ENCODE results near the gene ARAP1. TPM values are rescaled to one million over a fixed set of nuclear protein-coding genes. Genes with fewer than 3 reads are reported as not detected.
A peak's percentile ranks its signal among the peaks of the same experiment; 100 is the strongest.
"Not testable (repeated sequence)": the region's sequence is repeated elsewhere in the genome, so short reads cannot be mapped to it uniquely, and the experiment has no call there.

ARAP1 gene
- total RNA-seq: 100 to 1,000 TPM; 129 to 134 TPM

DNA sequence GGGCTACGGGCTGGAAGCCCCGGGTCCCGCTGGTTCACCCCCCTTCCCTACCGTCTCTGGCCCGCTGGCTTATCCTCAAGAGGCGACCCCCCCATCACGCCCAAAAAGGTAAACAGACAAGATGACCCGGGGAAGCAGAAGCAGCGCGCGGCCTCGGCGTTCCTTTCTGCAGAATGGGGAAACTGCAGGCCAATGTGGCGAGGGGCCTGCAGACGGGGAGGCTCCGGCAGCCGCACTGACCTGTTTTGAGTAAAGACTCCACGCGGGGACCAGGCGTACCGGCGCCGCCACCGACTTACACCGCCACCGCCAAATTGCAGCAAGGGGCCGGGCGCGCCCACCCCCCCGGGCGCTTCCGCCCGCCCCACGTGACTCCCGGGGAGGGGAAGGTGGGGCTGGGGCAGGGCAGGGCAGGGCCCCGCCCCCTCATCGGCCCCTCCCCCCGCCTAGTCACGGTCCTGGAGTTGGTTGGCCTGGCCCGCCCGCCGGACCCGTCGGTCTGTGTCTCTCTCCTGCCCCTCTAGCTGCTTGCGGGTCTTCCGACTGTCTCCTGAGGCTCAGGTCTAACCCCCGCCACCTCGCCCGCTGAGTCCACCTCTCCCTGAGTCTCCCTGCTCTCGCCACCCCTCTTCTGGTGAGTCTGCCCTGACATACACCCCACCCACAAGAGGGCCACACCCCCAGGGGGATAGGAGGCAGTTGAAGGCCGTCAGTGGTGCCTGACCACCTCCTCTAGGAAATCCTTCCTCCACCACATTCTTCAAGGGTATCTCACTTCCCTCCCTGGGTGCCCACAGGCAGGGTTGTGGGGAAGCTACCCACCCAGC, at the start of gene ARAP1:
ARAP1 (minus strand) TSS at position 321 of the 827 bp plus-strand sequence. CDS start 25,280 bp downstream, outside the sequence.
- peak; percentile 87 for ATAC-seq (ENCODE audit: low read depth)
- no peaks in the 10 kb centered on the region for H3K9me3 Mint-ChIP-seq
- peaks cover 29% of the 10 kb centered on the region for H3K4me1 Mint-ChIP-seq

DNA sequence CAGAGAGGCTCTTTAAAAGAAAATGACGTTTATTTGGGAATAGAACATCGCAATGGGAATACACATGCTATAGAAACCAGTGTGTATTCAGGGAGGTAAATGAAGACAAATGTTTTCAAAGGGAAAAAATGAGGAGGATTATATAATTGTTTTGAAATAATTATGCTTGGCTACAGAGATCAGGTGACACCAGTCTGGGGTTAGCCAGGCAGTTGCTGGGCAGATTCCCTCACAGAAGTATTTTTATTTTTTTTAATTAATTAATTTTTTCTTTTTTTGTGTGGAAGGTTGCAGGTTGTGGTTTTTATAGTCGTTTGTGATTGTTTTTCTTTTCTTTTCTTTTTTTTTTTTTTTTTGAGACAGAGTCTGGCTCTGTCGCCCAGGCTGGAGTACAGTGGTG, 47.2 kb upstream of the ARAP1 start:
- Mint-ChIP-seq H3K27ac (no peak overlapping the region), H3K4me3 (no peak overlapping the region), H3K4me1 (peaks cover 2% of the 10 kb centered on the region), H3K9me3 (no peaks in the 10 kb centered on the region), H3K27me3 (no peaks in the 10 kb centered on the region), H3K36me3 (peaks cover 1% of the 10 kb centered on the region)
- POLR2A ChIA-PET: interaction anchor here (0.7 to 1.0 kb wide), 2 partner anchors 15 to 74 kb away, joined by 3 to 4 read pairs; partner anchors contain the start of gene ATG16L2
- ATAC-seq (ENCODE audit: low read depth): no peak
- no peak for DNase-seq

More for the DNA sequence above, at the start of gene ARAP1:
- Mint-ChIP-seq H3K27ac (peak within 1 kb of the TSS; percentile 95), H3K27me3 (no peaks in the 10 kb centered on the region), H3K4me3 (peak within 1 kb of the TSS; percentile 99), H3K36me3 (peaks cover 2% of the 10 kb centered on the region)
- peak; percentile 81 for DNase-seq
- POLR2A ChIA-PET: interaction anchor here (1.1 kb wide), 1 partner anchor 30 kb away, joined by 3 read pairs; no protein-coding TSS in a partner anchor

DNA sequence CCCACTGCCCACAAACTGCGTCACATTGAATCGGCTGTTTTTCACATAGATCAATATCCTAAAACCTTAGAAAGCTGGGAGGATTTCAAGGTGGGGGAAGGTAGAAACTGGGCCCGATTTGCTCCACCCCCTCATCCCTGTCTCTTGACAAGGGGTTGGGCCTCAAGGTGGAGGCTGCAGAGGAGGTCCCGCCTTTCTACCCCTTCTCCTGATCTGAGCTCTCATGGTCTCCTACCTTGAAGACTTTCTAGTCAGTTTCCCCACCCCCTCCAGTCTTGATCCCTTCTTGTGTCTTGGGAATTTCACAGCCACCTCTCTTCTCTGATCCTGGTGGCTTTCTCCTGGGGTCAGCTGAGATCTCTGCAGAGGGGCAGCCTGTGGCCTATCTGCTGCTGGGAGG, 46.2 kb upstream of the ARAP1 start:
- no peak overlapping the region for H3K4me3 Mint-ChIP-seq
- H3K27me3 Mint-ChIP-seq: no peaks in the 10 kb centered on the region
- H3K27ac Mint-ChIP-seq: no peak overlapping the region
- POLR2A ChIA-PET: interaction anchor here (0.6 to 1.2 kb wide), 4 partner anchors 15 to 1194 kb away, joined by 3 to 5 read pairs (median 4); partner anchors contain the start of gene ATG16L2
- no peak for ATAC-seq (ENCODE audit: low read depth)
- DNase-seq: no peak
- no peaks in the 10 kb centered on the region for H3K36me3 Mint-ChIP-seq
- no peaks in the 10 kb centered on the region for H3K9me3 Mint-ChIP-seq
- peaks cover 6% of the 10 kb centered on the region for H3K4me1 Mint-ChIP-seq

DNA sequence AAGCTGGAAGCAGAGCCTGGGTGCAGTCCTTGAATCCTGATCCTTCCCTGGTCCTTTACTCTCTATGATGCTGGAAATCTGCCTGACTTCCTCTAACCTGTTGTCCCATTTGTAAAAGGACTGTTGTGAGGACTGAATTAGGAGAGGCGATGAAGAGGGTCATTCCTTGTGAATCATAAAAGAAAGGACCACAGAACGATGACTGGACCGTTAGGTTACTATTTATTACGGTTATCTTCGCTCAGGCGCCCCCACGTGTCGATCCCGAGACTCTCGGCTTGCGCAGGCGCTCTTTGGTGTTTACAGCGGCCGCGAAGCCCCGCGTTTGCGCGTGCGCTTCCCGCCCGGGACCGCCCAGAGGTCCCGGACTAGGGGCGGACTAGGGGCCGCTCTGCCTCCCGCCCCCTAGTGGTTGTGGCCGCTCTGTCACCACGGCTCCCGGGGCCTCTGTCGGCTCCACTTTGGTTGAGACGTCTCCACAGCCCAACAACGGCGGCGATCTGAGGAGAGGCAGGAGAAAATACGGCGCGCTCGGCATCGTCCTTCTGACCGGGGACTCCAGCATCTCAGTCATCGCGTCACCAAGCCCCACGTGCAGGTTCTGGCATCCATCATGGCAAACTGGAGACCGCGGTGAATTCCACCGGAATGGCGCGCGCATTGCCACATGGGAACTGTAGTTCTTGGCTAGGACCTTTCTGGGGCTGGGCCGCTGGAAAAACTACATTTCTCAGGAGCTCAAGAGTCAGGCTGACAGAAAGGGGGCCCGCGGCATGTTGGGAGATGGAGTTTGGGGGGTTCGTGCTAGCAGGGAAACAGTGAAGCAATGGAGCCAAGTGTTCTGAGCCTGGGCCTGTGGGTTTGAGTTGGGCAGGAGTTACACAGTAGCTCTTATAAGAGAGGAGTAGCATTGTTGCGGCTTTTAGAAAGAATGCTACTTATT, 41.5 kb upstream of the ARAP1 start, which contains the start of gene STARD10:
STARD10 (minus strand) TSS at position 623 of the 943 bp plus-strand sequence. CDS start 12,866 bp downstream, outside the sequence.
- POLR2A ChIA-PET: interaction anchor here (0.6 to 2.5 kb wide), 13 partner anchors 9 to 733 kb away, joined by 3 to 17 read pairs (median 6); partner anchors contain the start of gene ATG16L2
- Mint-ChIP-seq H3K4me1 (peaks cover 17% of the 10 kb centered on the region), H3K4me3 (peak within 1 kb of the TSS; percentile 96), H3K36me3 (no peaks in the 10 kb centered on the region), H3K9me3 (no peaks in the 10 kb centered on the region), H3K27me3 (no peaks in the 10 kb centered on the region), H3K27ac (peak within 1 kb of the TSS; percentile 99)
- DNase-seq: peak; percentile 97
- ATAC-seq (ENCODE audit: low read depth): peak; percentile 96

DNA sequence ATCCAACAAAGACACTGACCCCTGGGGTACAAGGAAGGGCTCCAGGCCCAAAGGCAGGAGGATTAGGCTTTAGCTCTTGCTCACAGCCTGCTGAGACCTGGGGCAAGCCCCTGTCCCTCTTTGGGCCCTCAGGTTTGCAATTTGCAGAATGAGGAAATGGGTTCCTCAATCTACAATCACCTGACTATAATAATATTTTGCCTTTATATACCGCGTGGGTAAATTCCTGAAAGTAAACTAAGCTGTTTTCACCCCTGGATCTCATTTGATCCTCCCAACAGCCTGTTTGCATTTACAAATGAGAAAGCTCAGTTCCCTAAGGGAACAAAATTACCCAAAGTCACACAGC, 40.8 kb upstream of the ARAP1 start:
- POLR2A ChIA-PET: interaction anchor here (0.6 to 2.5 kb wide), 9 partner anchors 11 to 89 kb away, joined by 3 to 17 read pairs (median 6); partner anchors contain the start of gene ATG16L2
- Mint-ChIP-seq H3K4me1 (peaks cover 19% of the 10 kb centered on the region), H3K36me3 (no peaks in the 10 kb centered on the region), H3K27ac (peak overlapping the region; percentile 99), H3K9me3 (no peaks in the 10 kb centered on the region), H3K4me3 (peak overlapping the region; percentile 96), H3K27me3 (no peaks in the 10 kb centered on the region)
- ATAC-seq (ENCODE audit: low read depth) (no peak), DNase-seq (no peak)

DNA sequence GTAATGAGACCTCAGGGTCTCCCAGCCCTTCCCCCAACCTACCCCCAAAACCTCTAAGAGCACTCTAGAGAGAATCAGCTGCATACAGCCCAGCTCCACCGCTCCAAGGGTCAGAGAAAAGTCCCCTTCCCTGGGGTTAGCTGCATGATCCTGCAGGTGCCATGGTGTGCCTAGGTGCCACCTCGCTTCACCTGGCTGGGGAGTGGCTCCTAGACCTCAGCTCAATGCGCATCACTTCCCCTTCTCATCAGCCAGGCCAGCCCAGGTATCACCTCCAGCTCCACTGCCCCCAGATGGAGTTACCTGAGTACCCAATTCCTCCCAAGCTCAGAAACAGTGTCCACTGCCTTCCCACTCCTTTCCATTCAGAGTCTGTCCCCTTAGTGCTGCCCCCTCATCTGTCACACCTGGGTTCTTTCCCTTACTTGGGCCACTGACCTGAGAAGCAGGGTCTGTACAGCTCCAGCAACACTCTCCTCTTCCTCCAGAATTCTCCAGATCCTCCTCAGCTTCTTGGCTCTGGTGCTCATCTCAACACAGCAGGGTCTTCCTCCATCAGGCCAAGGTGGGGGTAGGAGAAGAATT, 40.3 kb upstream of the ARAP1 start:
- Mint-ChIP-seq H3K27ac (peak overlapping the region; percentile 99), H3K36me3 (no peaks in the 10 kb centered on the region)

DNA sequence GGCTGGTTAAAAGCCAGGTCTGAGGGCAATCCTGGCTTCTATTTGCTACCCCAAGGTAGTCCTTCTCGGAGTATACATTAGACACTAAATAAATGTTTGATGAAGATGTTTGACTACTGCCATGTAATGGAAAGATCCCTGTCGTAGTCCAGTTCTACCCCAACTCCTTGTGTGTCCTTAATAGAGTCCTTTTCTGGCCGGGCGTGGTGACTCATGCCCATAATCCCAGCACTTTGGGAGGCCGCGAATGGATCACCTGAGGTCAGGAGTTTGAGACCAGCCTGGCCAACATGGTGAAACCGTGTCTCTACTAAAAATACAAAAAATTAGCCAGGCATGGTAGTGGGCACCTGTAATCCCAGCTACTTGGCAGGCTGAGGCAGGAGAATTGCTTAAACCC, 39.0 kb upstream of the ARAP1 start:
- H3K27me3 Mint-ChIP-seq; H3K9me3 Mint-ChIP-seq; H3K36me3 Mint-ChIP-seq; POLR2A ChIA-PET; DNase-seq; ATAC-seq (ENCODE audit: low read depth); H3K4me3 Mint-ChIP-seq; H3K27ac Mint-ChIP-seq: not testable (repeated sequence)
- peaks cover 34% of the 10 kb centered on the region for H3K4me1 Mint-ChIP-seq

More for the DNA sequence above, 40.3 kb upstream of the ARAP1 start:
- H3K9me3 Mint-ChIP-seq: no peaks in the 10 kb centered on the region
- POLR2A ChIA-PET: interaction anchor here (0.6 to 2.5 kb wide), 8 partner anchors 10 to 89 kb away, joined by 3 to 13 read pairs (median 5); no protein-coding TSS in a partner anchor
- no peak for ATAC-seq (ENCODE audit: low read depth)
- H3K4me1 Mint-ChIP-seq: peaks cover 24% of the 10 kb centered on the region
- H3K27me3 Mint-ChIP-seq: no peaks in the 10 kb centered on the region
- no peak overlapping the region for H3K4me3 Mint-ChIP-seq
- no peak for DNase-seq

DNA sequence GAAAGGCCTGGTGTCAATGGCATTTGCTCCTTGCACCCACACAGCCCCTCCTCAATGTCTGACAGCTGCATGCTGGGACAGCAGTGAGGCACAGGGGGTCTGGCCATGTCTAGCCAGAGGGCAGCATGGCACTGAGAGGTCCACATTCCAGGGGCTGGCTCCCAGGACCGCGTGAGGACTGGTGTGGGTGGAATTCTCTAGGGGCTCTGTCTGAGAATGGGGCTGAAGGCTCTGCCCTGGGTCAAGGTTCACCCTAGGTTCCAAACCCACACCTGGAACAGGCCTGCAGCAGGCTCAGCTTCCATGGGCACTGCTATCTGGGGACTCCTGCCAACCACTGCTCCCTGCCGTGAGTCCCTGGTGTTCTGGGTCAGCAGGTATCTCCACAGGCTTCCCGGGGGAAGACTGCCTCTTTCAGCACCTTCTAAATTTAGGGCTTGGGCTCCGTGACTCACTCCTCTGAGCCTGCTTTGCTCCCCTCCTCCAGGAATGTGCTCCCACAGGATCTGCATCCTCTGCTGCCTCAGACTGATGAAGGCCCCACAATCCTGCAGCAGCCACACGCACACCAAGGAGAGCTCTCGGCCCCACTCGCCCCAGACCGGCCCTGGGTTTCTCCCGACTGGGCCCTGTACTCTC, 37.4 kb upstream of the ARAP1 start:
- H3K4me3 Mint-ChIP-seq: no peak overlapping the region
- DNase-seq (no peak), ATAC-seq (ENCODE audit: low read depth) (no peak)
- peaks cover 34% of the 10 kb centered on the region for H3K4me1 Mint-ChIP-seq
- no peak overlapping the region for H3K27ac Mint-ChIP-seq
- no peaks in the 10 kb centered on the region for H3K27me3 Mint-ChIP-seq
- H3K9me3 Mint-ChIP-seq: no peaks in the 10 kb centered on the region
- H3K36me3 Mint-ChIP-seq: no peaks in the 10 kb centered on the region
- POLR2A ChIA-PET: interaction anchor here (1.0 to 1.3 kb wide), 4 partner anchors 8 to 68 kb away, joined by 3 to 8 read pairs (median 4); no protein-coding TSS in a partner anchor

DNA sequence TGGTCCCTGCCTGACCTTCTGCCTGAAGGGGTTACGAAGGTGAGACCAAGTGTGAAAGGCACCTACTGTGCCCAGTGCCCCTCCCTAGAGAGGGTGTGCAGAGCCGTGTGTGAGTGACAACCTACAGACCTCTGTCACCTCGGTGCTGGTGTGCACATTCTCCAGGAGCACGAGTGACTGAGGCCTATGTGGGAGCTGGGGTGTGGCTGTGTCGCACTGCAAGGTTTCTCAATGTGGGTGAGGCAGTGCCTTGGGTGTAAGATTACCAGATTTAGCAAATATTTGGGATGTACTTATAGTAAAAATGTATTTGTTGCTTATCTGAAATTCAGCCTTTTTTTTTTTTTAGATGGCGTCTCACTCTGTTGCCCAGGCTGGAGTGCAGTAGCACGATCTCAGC, 36.0 kb upstream of the ARAP1 start:
- Mint-ChIP-seq H3K27me3 (peaks cover 2% of the 10 kb centered on the region), H3K9me3 (no peaks in the 10 kb centered on the region), H3K4me3 (peak overlapping the region; percentile 35), H3K27ac (peak overlapping the region; percentile 56), H3K4me1 (peaks cover 30% of the 10 kb centered on the region), H3K36me3 (no peaks in the 10 kb centered on the region)
- ATAC-seq (ENCODE audit: low read depth): no peak
- no peak for DNase-seq
- POLR2A ChIA-PET: interaction anchor here (0.6 to 1.1 kb wide), 3 partner anchors 27 to 677 kb away, joined by 3 to 4 read pairs (median 4); no protein-coding TSS in a partner anchor

DNA sequence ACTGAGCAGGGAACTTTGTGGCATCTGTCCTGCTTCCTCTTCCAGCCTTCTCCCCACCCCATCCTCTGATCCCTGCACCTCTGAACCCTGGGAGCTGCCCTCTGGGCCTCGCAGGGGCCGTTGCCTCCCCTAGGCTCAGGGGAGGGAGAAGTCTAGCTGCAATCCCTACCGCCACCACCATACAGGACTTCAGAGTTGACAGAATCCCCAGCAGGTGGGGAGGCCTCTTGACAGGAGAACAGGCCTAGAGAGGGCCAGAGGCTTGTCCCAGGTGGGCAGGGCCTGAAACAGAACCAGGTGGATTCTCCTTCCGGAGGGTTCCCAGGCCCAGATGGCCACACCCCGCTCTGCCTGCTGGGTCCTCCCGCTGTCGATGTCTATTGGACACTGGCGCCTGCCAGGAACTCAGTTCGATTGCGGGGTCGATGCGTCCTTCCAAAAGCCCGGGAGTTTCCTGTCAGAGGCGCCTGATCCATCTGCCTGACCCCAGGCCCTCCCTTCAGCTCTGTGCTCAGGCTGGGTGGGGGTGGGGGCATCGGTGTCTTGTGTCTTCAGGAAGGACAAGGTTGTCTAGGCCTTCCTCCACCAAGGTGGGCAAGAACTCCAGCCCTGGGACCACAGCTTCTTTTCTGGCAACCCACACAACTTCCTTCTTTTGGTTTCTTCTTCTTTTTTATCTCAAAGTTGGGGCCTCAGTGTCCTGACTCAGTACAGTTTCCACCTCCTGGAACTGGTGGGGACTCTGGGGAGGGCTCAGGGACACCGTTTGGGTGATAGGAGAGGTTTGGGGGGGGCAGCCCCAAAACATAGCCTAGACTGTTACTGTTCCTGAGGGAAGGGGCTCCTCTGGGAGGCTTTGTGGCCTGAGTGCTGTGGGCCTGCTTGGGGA, 35.3 kb upstream of the ARAP1 start:
- peaks cover 4% of the 10 kb centered on the region for H3K27me3 Mint-ChIP-seq
- ATAC-seq (ENCODE audit: low read depth) (peak; percentile 69), DNase-seq (peak; percentile 50)
- no peaks in the 10 kb centered on the region for H3K9me3 Mint-ChIP-seq
- H3K4me3 Mint-ChIP-seq: peak overlapping the region; percentile 78
- POLR2A ChIA-PET: interaction anchor here (0.7 to 1.4 kb wide), 4 partner anchors 50 to 676 kb away, joined by 3 to 6 read pairs (median 5); no protein-coding TSS in a partner anchor
- H3K27ac Mint-ChIP-seq: peak overlapping the region; percentile 84
- no peaks in the 10 kb centered on the region for H3K36me3 Mint-ChIP-seq
- H3K4me1 Mint-ChIP-seq: peaks cover 23% of the 10 kb centered on the region

Data from activated naive CD8-positive, alpha-beta T cell treated with anti-CD3 and anti-CD28 coated beads, Interleukin-2, amount 10 ng/mL, durations not matched to agents 7 days and 5 days (primary cell).